Measurements from ENCODE around the gene NKX6-1. TPM values are rescaled to one million over a fixed set of nuclear protein-coding genes. Genes with fewer than 3 reads are reported as not detected.

The NKX6-1 gene
- total and polyA plus RNA-seq, 2 donors (not counting 3 experiments of a cell fraction or from before 2014, with no cell fraction given) = not detected

GRCh38 chr4:84477738-84478137 is 21.4 kb downstream of the NKX6-1 start:
- H3K4me3 ChIP-seq (replicated peaks in 1 of 3; ENCODE audit: insufficient read depth in 1 of 3, low read depth in 1 of 3, low read length in 3 of 3) = no peak overlapping the region
- no peak overlapping the region for H3K27ac ChIP-seq (ENCODE audit: insufficient read depth, low read depth, low read length)
- POLR2A ChIA-PET = no interaction called here
- no peaks in the 10 kb centered on the region for H3K79me2 ChIP-seq (ENCODE audit: control insufficient read depth, insufficient read depth, low read length)
- H3K4me1 ChIP-seq (ENCODE audit: control insufficient read depth, extremely low read depth, insufficient read depth, low read length) = no peaks in the 10 kb centered on the region
- no peaks in the 10 kb centered on the region for H3K9me3 ChIP-seq (replicated peaks; ENCODE audit: control insufficient read depth, insufficient read depth, low read length)
- H3K36me3 ChIP-seq (ENCODE audit: control insufficient read depth in 2 of 2, extremely low read depth in 1 of 2, insufficient read depth in 2 of 2, low read length in 2 of 2) = no peaks in the 10 kb centered on the region
- no peak overlapping the region for H3K4me2 ChIP-seq (ENCODE audit: insufficient read depth, low read length)
- dilution Hi-C loops (cut with MboI; ENCODE audit: extremely low pct_ligation_motif_present, low sequenced_read_pairs) = no loop called here
- H3K9ac ChIP-seq (replicated peaks; ENCODE audit: extremely low read depth, insufficient read depth, low read length) = no peak overlapping the region
- TF ChIP-seq CTCF (IDR thresholded peaks at IDR 0.05; ENCODE audit: extremely low read depth in 1 of 2, insufficient read depth in 1 of 2, low read depth in 1 of 2, low read length in 2 of 2) (no peak), JUN (IDR thresholded peaks at IDR 0.05; ENCODE audit: borderline replicate concordance, insufficient read depth, insufficient read length, low read depth) (no peak), GATA2 (IDR thresholded peaks at IDR 0.05; ENCODE audit: insufficient read depth, insufficient read length, low read depth, low read length) (no peak), EZH2 (IDR thresholded peaks at IDR 0.05; ENCODE audit: borderline replicate concordance, low read depth, low read length, severe bottlenecking) (no peak), POLR2A (IDR thresholded peaks at IDR 0.05; ENCODE audit: low read depth, low read length) (no peak), POLR2AphosphoS5 (IDR thresholded peaks at IDR 0.05; ENCODE audit: insufficient read depth, low read depth, low read length) (no peak), MYC (IDR thresholded peaks at IDR 0.05; ENCODE audit: low read depth, low read length) (no peak), FOS (IDR thresholded peaks at IDR 0.05; ENCODE audit: borderline replicate concordance, insufficient read depth, low read length) (no peak), MAX (IDR thresholded peaks at IDR 0.05; ENCODE audit: insufficient read depth, insufficient read length) (no peak)
- intact Hi-C loops (cut with micrococcal nuclease) = no loop called here
- H4K20me1 ChIP-seq (replicated peaks; ENCODE audit: control insufficient read depth, extremely low read depth, insufficient read depth, low read length) = no peaks in the 10 kb centered on the region
- peaks cover 34 to 56% of the 10 kb centered on the region in 2 experiments for H3K27me3 ChIP-seq (ENCODE audit: control insufficient read depth in 2 of 2, insufficient read depth in 2 of 2, low read length in 2 of 2)
- no TSS peak for BruUV-seq (replicated peaks)
- DNase-seq (ENCODE audit: low read depth, low spot score) = no peak
- H3K9me1 ChIP-seq (replicated peaks; ENCODE audit: control insufficient read depth, extremely low read depth, insufficient read depth, low read length) = no peaks in the 10 kb centered on the region
- CTCF ChIA-PET = interaction anchor here (1.2 to 1.4 kb wide), 4 partner anchors 22 to 833 kb away, joined by 3 to 5 read pairs (median 3); partner anchors contain the start of gene NKX6-1
- FAIRE-seq = no peak
- no peak overlapping the region for H2AFZ ChIP-seq (ENCODE audit: low read depth, low read length)

Measured in endothelial cell of umbilical vein (primary cell).